ENCODE results near the gene PLEKHA7.
"Not testable (repeated sequence)": the region's sequence is repeated elsewhere in the genome, so short reads cannot be mapped to it uniquely, and the experiment has no call there.

Gene PLEKHA7

GRCh38 chr11:17004486-17005148, 9.6 kb downstream of the PLEKHA7 start:
- no peak for DNase-seq

- no peak for DNase-seq
Observed at GRCh38 chr11:17003426-17003825, 10.8 kb downstream of the PLEKHA7 start.

DNA sequence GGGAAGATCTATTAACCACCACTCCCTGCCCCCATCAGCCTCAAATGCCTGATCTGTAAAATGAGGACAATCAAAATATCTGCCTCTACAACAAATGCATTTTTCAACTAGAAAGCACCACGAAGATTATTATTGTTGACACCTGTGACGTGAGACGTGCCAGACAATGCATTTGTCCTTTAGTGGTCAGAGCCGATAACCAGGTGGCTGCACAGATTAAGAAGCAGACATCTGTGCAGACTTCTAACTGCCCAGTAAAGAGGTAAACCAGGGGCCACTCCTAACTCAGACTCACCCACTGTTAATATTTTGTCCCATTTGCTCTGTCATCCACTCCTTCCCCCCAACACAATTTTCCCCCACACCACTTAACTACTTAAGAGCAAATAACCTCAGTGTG, 11.7 kb downstream of the PLEKHA7 start:
- DNase-seq, result no peak

DNA sequence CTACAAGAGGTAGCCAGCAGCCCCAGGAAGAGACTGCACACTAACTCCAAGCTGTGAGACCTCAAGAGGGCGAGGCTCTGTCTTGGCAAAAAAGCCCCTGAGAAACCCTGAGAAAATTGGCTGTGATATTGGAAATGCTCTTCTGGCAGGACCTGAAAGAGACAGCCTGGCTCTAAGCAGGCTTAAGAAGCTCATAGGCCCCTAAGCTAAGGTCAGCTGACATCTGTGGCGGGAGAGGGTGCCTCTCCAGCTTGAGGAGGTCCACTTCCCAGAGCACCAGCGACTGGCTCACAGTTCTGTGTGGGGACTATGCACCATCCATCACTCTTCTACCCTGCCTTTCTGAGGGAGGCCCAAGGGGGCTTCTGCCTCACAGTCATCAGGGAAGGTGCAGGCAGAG, 12.4 kb downstream of the PLEKHA7 start:
- no peak for DNase-seq

GRCh38 chr11:17000987-17001386, 13.2 kb downstream of the PLEKHA7 start:
- no peak for DNase-seq

GRCh38 chr11:17000253-17000652, 14.0 kb downstream of the PLEKHA7 start:
- not testable (repeated sequence) for DNase-seq

DNA sequence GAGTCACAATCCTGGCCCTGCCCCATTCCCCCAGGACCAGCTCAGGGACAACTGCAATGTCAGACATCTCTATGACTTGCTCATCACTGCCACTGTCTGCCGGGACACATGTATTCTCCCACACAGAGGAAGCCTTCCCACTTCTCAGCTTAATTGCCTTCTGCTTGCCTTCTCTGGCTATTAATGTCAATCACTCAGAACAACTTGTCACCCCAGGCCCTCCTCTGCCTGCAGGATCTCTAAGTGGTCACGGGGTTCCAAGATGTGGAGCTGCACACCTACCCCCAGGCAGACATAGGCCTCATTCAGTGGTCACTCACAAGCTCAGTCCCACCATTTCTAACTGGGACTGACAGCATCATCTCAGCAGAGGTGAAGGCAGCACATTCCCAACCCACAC, 15.1 kb downstream of the PLEKHA7 start:
- DNase-seq, result peak; percentile 31

- DNase-seq, result no peak
Observed at GRCh38 chr11:16997624-16998023, 16.6 kb downstream of the PLEKHA7 start.

DNA sequence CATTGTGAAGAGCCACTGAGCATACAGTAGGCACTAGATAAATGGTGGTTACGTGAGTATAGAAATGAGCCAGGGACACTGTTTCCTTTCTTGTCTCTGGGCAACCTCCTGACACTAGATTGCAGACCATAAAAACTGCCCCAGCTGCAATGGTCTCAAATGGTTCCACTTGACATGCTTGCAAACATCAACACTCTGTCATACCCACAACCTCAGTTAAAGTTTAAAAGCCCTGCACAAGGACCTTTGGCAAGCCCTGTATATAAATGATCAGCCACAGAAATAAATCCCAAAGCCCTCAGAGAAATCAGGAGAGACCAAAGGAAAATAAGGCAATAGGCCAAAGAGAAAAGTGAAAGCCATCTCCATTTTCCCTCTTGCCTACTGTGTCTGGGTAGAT, 20.7 kb downstream of the PLEKHA7 start:
- DNase-seq, result no peak

- DNase-seq, result no peak
Observed at GRCh38 chr11:16992846-16993245, 21.4 kb downstream of the PLEKHA7 start.

DNA sequence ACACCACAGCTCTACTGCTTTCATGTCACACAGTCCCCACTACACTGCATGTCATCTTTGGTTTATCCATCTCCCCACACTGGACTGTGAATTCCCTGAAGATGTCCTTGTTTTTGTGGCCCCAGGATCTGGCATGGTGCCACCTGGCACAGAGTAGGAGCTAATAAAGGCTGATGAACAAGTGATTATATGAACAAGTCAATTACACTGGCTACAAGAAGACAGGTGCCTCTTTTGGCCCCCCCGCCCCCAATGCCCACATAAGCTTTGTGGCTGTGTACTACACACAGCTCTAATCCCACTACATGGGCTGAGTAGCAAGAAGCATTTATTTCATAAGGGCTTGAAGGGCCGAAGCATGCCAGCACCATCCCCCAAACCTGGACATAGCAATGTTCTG, 24.7 kb downstream of the PLEKHA7 start:
- DNase-seq, result no peak

DNA sequence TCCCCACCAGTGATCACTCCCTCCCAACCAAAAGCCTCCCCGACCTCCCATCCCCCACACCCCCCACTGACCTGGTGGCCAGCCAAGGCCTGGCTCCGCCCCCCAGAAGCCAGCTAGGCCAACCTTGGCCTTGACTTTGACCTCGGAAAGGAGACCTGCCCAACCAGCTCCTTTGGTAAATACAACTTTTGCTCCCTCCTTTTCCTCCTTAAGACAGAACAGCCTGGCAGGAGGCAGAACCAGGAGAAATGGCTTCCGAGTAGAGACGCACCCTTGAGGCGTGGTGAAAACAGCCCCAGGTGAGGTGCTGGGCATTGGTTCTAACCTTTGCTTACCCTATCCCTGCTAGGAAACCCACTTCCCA, 27.0 kb downstream of the PLEKHA7 start:
- no peak for DNase-seq

DNA sequence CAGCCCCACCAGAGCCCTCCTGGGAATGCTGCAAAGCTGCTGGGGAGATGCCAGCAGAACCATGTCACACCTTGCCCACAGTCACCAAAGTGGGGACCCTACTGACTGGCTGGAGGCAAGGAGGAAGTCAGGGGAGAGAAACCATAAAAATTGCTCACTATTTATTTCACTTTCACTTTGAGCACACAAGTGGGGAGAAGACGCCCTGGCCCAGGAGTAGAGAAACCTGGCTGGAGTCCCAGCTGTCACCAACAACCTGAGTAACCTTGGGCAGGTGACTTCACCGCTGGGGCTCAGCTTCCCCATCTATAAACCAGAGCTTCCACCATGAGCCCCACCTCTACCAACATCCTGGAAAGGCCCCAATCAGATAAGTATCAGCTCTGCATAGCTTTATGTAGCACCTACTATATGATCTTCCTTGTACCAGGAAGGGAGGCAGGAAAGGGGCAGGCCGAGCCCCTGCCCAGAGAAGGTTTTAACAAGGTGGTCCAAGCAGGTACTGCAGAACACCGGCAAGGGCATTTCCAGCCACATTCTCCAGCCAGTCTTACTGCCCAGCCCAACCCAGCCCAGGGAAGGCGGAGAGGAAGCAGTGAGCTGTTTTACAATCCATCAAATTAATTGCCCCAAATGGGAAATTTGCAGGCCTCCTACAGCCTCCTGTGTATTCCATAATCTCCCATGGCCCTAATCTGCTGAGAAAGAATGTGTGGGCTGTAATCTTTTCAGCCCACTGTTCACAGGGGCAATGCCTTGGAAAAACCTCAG, 27.6 kb downstream of the PLEKHA7 start:
- no peak for DNase-seq

DNA sequence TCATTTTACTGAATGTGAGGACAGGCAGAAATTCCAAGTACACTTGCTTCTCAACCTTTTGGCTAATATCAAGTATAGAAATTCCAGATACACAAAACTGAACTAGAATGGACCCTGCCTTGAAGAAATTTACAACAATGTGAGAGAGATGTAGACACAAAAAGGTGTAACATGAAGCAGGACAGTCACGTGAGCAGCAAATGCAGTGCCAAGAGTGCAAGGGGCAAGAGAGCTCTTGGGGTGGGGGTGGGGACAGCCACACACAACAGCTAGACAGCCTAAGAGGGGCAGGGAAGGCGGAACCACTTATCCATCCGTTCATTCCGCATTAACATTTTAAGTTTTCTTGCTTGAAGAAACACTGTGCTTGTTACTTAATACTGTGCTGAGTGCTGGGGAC, 28.9 kb downstream of the PLEKHA7 start:
- DNase-seq, result no peak

GRCh38 chr11:16984229-16984628, 30.0 kb downstream of the PLEKHA7 start:
- DNase-seq, result no peak

GRCh38 chr11:16982809-16983208, 31.4 kb downstream of the PLEKHA7 start:
- DNase-seq, result no peak

- DNase-seq, result peak; percentile 46
Observed at GRCh38 chr11:16982256-16982671, 31.9 kb downstream of the PLEKHA7 start.

DNA sequence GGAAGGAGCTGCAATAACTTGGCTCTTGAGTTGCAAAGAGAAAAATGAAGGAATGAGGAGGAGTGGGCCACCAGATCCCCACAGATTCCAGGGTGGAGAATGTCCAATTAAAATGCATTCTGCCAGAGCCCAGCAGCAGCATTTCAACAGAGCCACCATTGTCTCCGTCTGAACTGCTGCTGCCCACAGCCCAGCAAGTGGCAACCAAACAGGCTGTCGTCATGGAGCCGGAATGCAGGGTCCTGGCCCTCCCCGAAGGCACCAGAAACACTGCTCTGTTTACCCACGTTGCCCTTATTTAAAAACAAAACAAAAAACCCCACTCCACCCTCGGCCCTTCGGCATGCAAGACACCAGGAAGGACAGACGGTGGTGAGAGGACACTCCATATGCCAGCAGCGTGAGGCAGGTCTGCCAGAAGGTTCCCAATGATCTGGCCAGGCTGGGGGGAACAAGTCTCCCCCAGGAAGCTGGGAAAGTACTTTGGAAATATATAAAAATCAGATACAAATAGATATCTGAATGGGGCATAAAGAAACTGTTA, 32.5 kb downstream of the PLEKHA7 start:
- peak; percentile 83 for DNase-seq

GRCh38 chr11:16979703-16980622, 34.3 kb downstream of the PLEKHA7 start:
- DNase-seq, result peak; percentile 57

DNA sequence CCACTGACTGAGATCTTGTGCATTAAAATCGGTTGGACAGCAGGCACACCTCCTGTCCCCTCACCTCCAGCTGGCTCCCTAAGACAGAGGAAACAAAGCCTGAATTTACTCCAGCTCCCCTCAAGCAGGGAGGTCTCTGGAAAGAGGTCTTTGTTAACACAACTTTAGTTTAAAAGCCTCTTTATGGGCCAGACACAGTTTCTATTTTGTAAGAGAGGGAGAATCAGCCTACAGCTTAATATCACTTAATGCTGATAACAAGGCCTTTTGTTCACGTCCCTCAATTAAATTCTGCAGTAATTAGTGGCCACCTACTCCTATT, 36.3 kb downstream of the PLEKHA7 start:
- peak; percentile 81 for DNase-seq

DNA sequence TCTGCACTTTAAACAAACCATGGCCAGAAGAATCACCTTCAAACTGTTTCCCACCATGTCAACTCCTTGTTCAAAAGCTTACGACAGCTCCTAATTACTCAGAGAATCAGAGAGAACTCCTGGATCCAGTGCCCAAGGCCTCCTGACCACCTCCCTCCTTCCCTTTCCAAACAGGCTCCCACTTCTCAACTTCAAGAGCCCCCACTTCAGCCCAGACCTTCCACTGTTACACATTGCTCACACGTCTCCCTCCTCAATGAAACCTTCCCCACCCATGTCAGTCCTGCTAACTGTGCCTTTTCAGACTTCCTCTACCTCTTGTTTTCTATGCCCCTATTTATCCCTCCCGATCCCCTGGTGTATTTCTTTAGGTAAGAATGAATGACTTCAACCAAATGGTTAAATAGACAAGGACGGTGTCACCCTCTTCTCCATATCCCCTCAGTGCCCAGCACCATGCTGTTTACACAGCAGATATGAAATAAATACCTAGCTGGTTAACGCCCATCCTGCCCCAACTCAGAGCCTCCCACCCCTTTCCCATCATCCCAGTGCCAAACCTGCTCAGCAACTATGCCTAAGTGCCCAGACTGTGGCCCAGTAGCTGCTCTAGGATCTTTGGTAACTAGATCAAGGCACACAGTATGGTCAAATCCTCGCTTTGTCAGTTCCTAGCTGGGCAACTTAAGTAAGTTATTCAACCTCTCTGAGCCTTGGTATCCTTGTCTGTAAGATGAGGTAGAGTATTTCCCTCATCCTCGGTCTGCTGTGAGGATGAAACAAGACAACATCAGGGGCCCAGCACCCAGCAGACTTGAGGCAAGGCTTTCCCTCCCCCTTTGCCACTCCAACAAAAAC, 36.8 kb downstream of the PLEKHA7 start:
- DNase-seq, result peak; percentile 23

DNA sequence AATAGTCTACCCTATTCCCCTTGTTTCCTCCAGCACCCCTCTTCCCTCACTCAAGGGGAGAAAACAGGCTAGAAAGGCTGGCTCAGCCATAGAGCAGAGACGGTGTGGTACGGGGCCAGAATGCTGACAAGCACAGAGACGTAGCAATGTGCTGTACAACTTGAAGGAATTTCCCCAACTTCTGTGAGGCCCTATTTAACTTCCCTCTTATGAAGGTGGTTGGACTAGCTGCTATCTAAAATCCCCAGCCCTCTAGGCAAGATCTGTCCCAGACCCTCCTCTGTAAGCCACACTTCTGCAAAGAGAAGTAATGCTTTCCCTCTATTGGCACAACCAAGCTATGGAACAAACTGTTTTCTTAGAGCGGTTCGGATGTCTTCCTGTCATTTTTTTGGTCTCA, 37.8 kb downstream of the PLEKHA7 start:
- DNase-seq, result no peak

All from retina (tissue), 1 donor.